Left renal cortex interstitium (tissue), 4 donors: Measurements from ENCODE around the gene ZDHHC15. TPM values are rescaled to one million over a fixed set of nuclear protein-coding genes. Genes with fewer than 3 reads are reported as not detected.
A peak's percentile ranks its signal among the peaks of the same experiment; 100 is the strongest.
"Not testable (repeated sequence)": the region's sequence is repeated elsewhere in the genome, so short reads cannot be mapped to it uniquely, and the experiment has no call there.

Source experiments
- DNase-seq, 4 donors: peaks; one replicate each; pipeline ENCODE4 v3.0.0-alpha.2; 2013; ENCODE audit warnings: low read depth in 4 of 4, low spot score in 2 of 4, missing footprints in 1 of 4
- polyA plus RNA-seq, 4 donors: library from polyadenylated mRNA; unstranded; fragments of 120-200 nt; gene quantifications; one replicate each; pipeline ENCODE4 v1.2.1, GENCODE V29; 2013; ENCODE audit not compliant: insufficient read length in 4 of 4

Gene ZDHHC15, protein sequence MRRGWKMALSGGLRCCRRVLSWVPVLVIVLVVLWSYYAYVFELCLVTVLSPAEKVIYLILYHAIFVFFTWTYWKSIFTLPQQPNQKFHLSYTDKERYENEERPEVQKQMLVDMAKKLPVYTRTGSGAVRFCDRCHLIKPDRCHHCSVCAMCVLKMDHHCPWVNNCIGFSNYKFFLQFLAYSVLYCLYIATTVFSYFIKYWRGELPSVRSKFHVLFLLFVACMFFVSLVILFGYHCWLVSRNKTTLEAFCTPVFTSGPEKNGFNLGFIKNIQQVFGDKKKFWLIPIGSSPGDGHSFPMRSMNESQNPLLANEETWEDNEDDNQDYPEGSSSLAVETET
- polyA plus RNA-seq: 1 to 10 TPM; 5.9 to 7.5 (median 7.2) TPM

- DNase-seq: peak; percentile 26 to 52 (median 46)
Measured at GRCh38 chrX:75522565-75523431, at the start of gene ZDHHC15. TSS of gene ZDHHC15 (minus strand) at chrX:75523037. CDS start at chrX:75523024, 13 bp downstream.

DNA sequence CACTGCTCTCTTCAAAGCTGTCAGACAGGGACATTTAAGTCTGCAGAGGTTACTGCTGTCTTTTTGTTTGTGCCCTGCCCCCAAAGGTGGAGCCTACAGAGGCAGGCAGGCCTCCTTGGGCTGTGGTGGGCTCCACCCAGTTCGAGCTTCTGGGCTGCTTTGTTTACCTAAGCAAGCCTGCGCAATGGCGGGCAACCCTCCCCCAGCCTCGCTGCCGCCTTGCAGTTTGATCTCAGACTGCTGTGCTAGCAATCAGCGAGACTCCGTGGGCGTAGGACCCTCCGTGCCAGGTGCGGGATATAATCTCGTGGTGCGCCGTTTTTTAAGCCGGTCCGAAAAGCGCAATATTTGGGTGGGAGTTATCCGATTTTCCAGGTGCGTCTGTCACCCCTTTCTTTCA, 37.7 kb upstream of the ZDHHC15 start:
- not testable (repeated sequence) for DNase-seq

DNA sequence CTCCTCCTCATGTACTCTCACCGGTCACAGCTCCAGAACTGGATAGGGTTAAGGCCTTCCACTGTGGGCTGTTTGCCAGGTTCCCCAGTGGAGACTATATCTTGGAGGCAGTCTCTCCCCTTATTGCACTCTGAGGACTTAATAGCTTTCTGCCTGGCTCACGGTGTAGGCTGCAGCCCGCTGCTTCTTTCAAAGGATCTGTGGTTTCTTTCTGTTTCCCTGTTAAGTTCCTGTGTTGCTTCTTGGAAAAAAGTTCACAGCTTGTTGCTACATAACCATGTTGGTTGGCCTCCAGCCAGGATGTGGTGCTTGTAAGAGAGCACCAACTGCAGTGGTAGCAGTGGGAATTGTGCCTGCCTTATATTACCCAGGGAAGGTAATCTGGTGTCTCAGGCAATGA, 24.9 kb upstream of the ZDHHC15 start:
- DNase-seq: no peak

DNA sequence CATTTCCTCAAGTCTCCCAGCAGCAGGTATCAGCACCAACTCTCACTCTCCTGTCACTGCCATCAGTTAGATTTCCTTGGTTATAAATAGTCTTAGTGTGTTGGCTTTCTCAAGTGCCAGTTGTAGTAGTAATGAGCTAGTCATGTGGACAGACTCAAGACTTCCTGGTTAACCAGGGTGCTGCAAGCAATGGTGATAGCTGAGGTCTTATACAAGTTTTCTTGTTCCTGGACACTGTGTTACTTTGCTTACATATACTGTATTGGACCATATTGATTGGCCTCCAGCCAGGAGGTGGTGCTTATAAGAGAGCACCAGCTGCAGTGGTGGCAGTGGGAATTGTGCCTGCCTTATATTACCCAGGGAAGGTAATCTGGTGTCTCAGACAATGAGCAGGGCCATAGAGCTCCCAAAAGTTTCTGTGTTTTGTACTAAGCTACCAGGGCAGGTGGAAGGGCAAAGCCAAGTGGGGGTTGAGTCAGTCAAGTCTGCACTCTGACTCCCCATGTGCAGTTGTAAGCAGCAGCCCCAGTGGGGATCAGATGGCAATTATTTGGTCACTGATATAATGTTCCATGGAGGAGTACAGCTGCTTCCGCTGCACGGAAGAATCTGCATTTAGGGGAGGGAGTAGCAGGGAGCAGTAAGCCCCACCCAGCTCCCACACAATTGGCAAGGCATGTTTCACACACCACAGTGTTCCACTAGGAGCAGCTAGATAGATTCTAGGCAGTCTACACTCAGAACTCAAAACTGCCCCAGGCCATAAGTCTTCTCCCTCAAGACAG, 24.1 kb upstream of the ZDHHC15 start:
- no peak for DNase-seq

- no peak for DNase-seq
Measured at GRCh38 chrX:75544786-75545185, 21.9 kb upstream of the ZDHHC15 start.

GRCh38 chrX:75483933-75484332, 38.9 kb downstream of the ZDHHC15 start:
- DNase-seq: no peak

- DNase-seq: not testable (repeated sequence)
Measured at GRCh38 chrX:75461780-75462179, 61.1 kb downstream of the ZDHHC15 start.

- DNase-seq: no peak
Measured at GRCh38 chrX:75421688-75422230, 101.1 kb downstream of the ZDHHC15 start.

- not testable (repeated sequence) for DNase-seq
Measured at GRCh38 chrX:75407153-75407552, 115.7 kb downstream of the ZDHHC15 start.

- DNase-seq: no peak
Measured at GRCh38 chrX:75390470-75390869, 132.4 kb downstream of the ZDHHC15 start.

DNA sequence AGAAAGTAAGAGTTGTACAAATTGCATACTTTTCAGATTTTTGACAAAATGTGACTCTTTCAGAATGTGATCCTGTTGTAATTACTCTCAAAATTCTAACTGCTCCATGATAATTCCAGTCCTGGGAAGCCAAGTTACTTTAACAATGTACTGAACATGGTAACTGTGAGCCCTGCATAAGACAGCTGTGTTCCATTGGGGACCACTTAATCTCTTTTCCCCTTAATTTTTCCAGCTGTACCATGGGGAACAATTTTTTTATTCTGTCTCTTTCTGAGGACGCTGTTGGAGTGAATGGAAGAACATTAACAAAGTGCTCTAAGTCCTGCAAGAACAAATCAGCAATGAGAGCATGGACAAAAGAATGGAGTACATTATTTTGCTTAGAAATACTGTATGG, 153.1 kb downstream of the ZDHHC15 start:
- DNase-seq: no peak

DNA sequence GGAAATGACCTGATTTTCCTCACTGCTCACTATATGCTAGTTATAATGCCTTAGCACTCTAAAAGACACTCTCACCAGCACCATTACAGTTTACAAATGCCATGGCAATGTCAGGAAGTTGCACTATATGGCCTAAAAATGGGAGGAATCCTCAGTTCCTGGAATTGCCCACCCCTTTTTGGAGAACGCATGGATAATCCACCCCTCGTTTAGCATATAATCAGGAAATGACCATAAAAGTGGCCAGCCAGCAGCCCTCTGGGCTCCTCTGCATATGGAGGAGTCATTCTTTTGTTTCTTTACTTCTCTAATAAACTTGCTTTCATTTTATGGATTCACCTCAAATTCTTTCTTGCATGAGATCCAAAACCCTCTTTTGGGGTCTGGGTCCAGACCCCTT, 156.0 kb downstream of the ZDHHC15 start:
- DNase-seq: no peak

- no peak for DNase-seq
Measured at GRCh38 chrX:75365243-75365975, 157.4 kb downstream of the ZDHHC15 start.

DNA sequence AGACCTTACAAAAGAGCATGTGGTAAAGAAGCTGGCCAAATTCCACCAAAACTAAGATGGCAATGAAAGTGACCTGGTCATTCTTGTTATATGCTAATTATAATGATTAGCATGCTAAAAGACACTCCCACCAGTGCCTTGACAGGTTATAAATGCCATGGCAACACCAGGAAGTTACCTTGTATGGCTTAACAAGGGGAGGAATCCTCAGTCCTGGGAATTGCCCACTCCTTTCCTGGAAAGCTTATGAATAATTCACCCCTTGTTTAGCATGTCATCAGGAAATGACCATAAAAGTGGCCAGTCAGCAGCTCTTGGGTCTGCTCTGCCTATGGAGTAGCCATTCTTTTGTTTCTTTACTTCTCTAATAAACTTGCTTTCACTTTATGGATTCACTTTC, 161.0 kb downstream of the ZDHHC15 start:
- no peak for DNase-seq

DNA sequence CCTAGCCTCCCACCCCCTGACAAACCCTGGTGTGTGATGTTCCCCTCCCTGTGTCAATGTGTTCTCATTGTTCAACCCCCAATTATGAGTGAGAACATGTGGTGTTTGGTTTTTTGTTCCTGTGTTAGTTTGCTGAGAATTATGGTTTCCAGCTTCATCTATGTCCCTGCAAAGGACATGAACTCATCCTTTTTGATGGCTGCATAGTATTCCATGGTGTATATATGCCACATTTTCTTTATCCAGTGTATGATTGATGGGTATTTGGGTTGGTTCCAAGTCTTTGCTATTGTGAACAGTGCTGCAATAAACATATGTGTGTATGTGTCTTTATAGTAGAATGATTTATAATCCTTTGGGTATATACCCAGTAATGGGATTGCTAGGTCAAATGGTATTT, 174.2 kb downstream of the ZDHHC15 start:
- not testable (repeated sequence) for DNase-seq

DNA sequence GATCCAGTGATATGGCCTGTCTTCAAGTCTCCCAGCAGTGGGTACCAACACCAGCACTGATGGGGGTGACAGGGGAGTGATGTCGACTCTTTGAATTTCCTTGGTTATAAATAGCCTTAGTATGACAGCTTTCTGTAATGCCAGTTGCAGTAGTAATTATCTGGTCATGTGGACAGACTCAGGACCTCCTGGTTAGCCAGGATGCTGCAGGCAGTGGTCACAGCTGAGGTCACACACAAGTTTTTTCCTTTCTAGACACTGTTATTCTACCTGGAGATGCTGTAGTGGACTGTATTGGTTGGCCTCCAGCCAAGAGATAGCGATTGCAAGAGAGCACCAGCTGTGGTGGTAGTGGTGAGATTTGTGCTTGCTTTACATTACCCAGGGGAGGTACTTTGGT, 185.3 kb downstream of the ZDHHC15 start:
- no peak for DNase-seq

DNA sequence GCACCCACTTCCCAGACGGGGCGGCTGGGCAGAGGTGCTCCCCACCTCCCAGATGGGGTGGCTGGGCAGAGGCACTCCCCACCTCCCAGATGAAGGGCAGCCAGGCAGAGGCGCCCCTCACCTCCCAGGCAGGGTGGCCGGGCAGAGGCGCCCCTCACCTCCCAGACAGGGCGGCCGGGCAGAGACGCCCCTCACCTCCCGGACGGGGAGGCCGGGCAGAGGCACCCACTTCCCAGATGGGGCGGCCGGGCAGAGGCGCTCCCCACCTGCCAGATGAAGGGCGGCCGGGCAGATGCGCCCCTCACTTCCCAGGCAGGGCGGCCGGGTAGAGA, 187.7 kb downstream of the ZDHHC15 start:
- no peak for DNase-seq

- DNase-seq: not testable (repeated sequence)
Measured at GRCh38 chrX:75334407-75335126, 188.3 kb downstream of the ZDHHC15 start.

DNA sequence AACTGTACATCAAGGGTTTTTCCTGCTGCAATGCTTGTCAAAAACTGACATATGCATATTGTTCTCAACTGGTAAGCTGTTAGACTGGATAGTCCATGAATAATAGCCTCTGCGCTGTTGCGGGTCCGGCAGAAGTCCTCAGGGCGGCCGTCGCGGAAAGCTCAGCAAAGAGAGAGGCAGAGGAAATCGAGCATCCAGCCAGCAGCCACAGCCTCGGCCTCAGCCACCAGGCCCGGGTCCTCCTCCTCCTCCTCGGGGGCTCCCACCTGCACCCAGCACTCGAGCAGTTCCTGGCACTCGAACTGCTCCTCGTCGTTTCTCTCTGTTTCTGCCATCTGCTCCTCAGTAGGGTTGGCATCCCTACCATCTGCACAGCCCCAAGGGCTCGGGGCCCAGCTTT, 195.2 kb downstream of the ZDHHC15 start:
- no peak for DNase-seq
